Endothelial cell of umbilical vein (primary cell): Measurements from ENCODE around the gene TYW5. TPM values are rescaled to one million over a fixed set of nuclear protein-coding genes. Genes with fewer than 3 reads are reported as not detected.

Experiments used
- Bru-seq: library from RNA; stranded (reverse); fragments of 400-500 nt; gene quantifications from one replicate; lab custom pipeline; 2021; lab: Mats Ljungman, UMichigan
- BruChase-seq, 2 experiments: library from RNA; stranded (reverse); fragments of 400-500 nt; gene quantifications; one replicate each; lab custom pipeline; 2021; lab: Mats Ljungman, UMichigan
- BruUV-seq: library from RNA; stranded (reverse); fragments of 400-500 nt; replicated peaks from 2 replicates; lab custom pipeline; 2021; lab: Mats Ljungman, UMichigan
- CTCF ChIA-PET: fragments of 300-600, 350-600 bp; sonication (Branson Sonifier 250); formaldehyde crosslinking; loops from one replicate; lab custom pipeline; 2021; ENCODE audit warnings: antibody characterized with exemption, inconsistent platforms; lab: Charles Lee
- POLR2A ChIA-PET: fragments of 300-600, 350-600 bp; sonication (Branson Sonifier 250); formaldehyde crosslinking; loops from one replicate; lab custom pipeline; 2021; ENCODE audit warnings: antibody characterized with exemption, inconsistent platforms; lab: Charles Lee
- DNase-seq: peaks from one replicate; pipeline ENCODE4 v3.0.0-alpha.2; 2011; ENCODE audit warnings: low read depth, low spot score
- FAIRE-seq: peaks from 2 replicates; lab custom pipeline; 2011; peaks lifted over from hg19 to GRCh38; lab: Jason Lieb, UNC
- H2AFZ ChIP-seq: 2 replicates; pipeline ENCODE4 v1.6.0; 2012; ENCODE audit warnings: low read depth, low read length, control low read depth, inconsistent platforms
- H3K27ac ChIP-seq: 2 replicates; pipeline ENCODE4 v1.5.1; 2011; ENCODE audit warnings: low read depth, mild to moderate bottlenecking, control low read depth, low read length, moderate library complexity; ENCODE audit not compliant: insufficient read depth
- H3K27me3 ChIP-seq, 2 experiments: 2 replicates each; pipeline versions ENCODE4 v1.6.0 to v1.6.1; 2011; ENCODE audit warnings: low read length in 2 of 2, mixed read lengths in 1 of 2; ENCODE audit not compliant: control insufficient read depth in 2 of 2, insufficient read depth in 2 of 2
- H3K36me3 ChIP-seq, 2 experiments: 2 replicates in 1 of 2; 3 replicates in 1 of 2; pipeline ENCODE4 v1.5.1; 2011; ENCODE audit warnings: low read length in 2 of 2, mild to moderate bottlenecking in 1 of 2, moderate library complexity in 1 of 2; ENCODE audit not compliant: control insufficient read depth in 2 of 2, insufficient read depth in 2 of 2; ENCODE audit errors: extremely low read depth in 1 of 2
- H3K4me1 ChIP-seq: 3 replicates; pipeline ENCODE4 v1.5.1; 2011; ENCODE audit warnings: mild to moderate bottlenecking, low read length; ENCODE audit not compliant: control insufficient read depth, insufficient read depth; ENCODE audit errors: extremely low read depth
- H3K4me2 ChIP-seq: 2 replicates; pipeline ENCODE4 v1.6.1; 2011; ENCODE audit warnings: low read length, control low read depth, mixed read lengths; ENCODE audit not compliant: insufficient read depth
- H3K4me3 ChIP-seq, 3 experiments: fragments of 200-600 bp in 1 of 3; sonication (generic), shearing (Covaris generic) in 1 of 3; replicated peaks in 1 of 3; 2 replicates each; pipeline ENCODE4 v1.5.1; 2011 to 2016; ENCODE audit warnings: control low read depth in 3 of 3, low read length in 3 of 3, mild to moderate bottlenecking in 2 of 3, inconsistent platforms in 1 of 3, low read depth in 1 of 3, moderate library complexity in 1 of 3; ENCODE audit not compliant: insufficient read depth in 1 of 3
- H3K79me2 ChIP-seq: 2 replicates; pipeline ENCODE4 v1.6.0; 2012; ENCODE audit warnings: low read length, inconsistent platforms; ENCODE audit not compliant: control insufficient read depth, insufficient read depth
- H3K9ac ChIP-seq: replicated peaks from 2 replicates; pipeline ENCODE3; 2011; ENCODE audit warnings: low read length, control low read depth; ENCODE audit not compliant: insufficient read depth; ENCODE audit errors: extremely low read depth
- H3K9me1 ChIP-seq: replicated peaks from 3 replicates; pipeline ENCODE4 v1.6.0; 2011; ENCODE audit warnings: mild to moderate bottlenecking, low read length; ENCODE audit not compliant: control insufficient read depth, insufficient read depth; ENCODE audit errors: extremely low read depth
- H3K9me3 ChIP-seq: replicated peaks from 2 replicates; pipeline ENCODE4 v1.5.1; 2012; ENCODE audit warnings: low read length, inconsistent platforms; ENCODE audit not compliant: control insufficient read depth, insufficient read depth
- H4K20me1 ChIP-seq: replicated peaks from 2 replicates; pipeline ENCODE3; 2011; ENCODE audit warnings: mild to moderate bottlenecking, low read length; ENCODE audit not compliant: control insufficient read depth, insufficient read depth; ENCODE audit errors: extremely low read depth
- CTCF ChIP-seq, 2 donors: IDR thresholded peaks; 1 replicate in 1 of 2; 2 replicates in 1 of 2; pipeline ENCODE4 v1.5.1; 2011; ENCODE audit warnings: low read length in 2 of 2, mild to moderate bottlenecking in 2 of 2, moderate library complexity in 2 of 2, control low read depth in 1 of 2, inconsistent platforms in 1 of 2, low read depth in 1 of 2; ENCODE audit not compliant: insufficient read depth in 1 of 2; ENCODE audit errors: extremely low read depth in 1 of 2
- EZH2 ChIP-seq: IDR thresholded peaks from 2 replicates; pipeline ENCODE4 v1.6.1; 2012; ENCODE audit warnings: borderline replicate concordance, low read depth, mild to moderate bottlenecking, moderate library complexity, low read length, inconsistent platforms; ENCODE audit not compliant: severe bottlenecking
- GATA2 ChIP-seq: IDR thresholded peaks from 2 replicates; pipeline ENCODE4 v1.7.0; 2011; ENCODE audit warnings: low read depth, mild to moderate bottlenecking, moderate library complexity, mixed read lengths, low read length; ENCODE audit not compliant: insufficient read length, insufficient read depth
- POLR2A ChIP-seq: IDR thresholded peaks from 2 replicates; pipeline ENCODE4 v1.6.1; 2012; ENCODE audit warnings: low read depth, mild to moderate bottlenecking, control low read depth, low read length
- POLR2AphosphoS5 ChIP-seq: IDR thresholded peaks from 2 replicates; pipeline ENCODE4 v1.6.1; 2012; ENCODE audit warnings: low read depth, mild to moderate bottlenecking, control low read depth, low read length, moderate library complexity; ENCODE audit not compliant: insufficient read depth
- dilution Hi-C: fragments of 300-500 bp; cut with MboI; formaldehyde crosslinking; loops from one replicate; pipeline ENCODE4 v1.15.0; 2019; ENCODE audit warnings: low sequenced_read_pairs; ENCODE audit not compliant: extremely low pct_ligation_motif_present
- intact Hi-C: fragments of 100-400 bp; cut with micrococcal nuclease; formaldehyde crosslinking; loops from one replicate; pipeline ENCODE4 v1.10.0; 2022
- long read RNA-seq: library from polyadenylated mRNA; stranded (forward); transcript quantifications from one replicate; pipeline ENCODE4 v2.0.0, GENCODE V29; 2021
- polyA minus RNA-seq, 3 experiments: library from RNA; depleted of rRNA, polyadenylated mRNA; stranded (reverse); fragments of >200 nt; gene quantifications; 1 replicate in 1 of 3; 2 replicates in 2 of 3; pipeline ENCODE4 v1.2.3, GENCODE V29; 2011
- polyA plus RNA-seq, 4 experiments: library from polyadenylated mRNA; depleted of rRNA in 3 of 4; stranded (reverse) in 3 of 4; unstranded in 1 of 4; fragments of >200 nt; gene quantifications; 2 replicates each; pipeline versions ENCODE4 v1.2.1 to v1.2.3, GENCODE V29; 2011 to 2012; ENCODE audit warnings: missing spikeins in 1 of 4
- total RNA-seq: library from RNA; stranded (reverse); gene quantifications from 2 replicates; pipeline ENCODE4 v1.2.3, GENCODE V29; 2021

TYW5 gene
- total RNA-seq, result 8.5 and 8.9 TPM in 2 replicates
- 1.7 and 2.6 TPM in 2 replicates for polyA plus RNA-seq
- 2.3 and 2.8 TPM in 2 replicates for polyA plus RNA-seq (2011; cell fraction: cytosol; rRNA removed)
- polyA plus RNA-seq (2011; cell fraction: nucleus; rRNA removed), result 9.7 and 12.6 TPM in 2 replicates
- 6.6 and 6.9 TPM in 2 replicates for polyA plus RNA-seq (2012)
- 3.2 and 4.4 TPM in 2 replicates for polyA minus RNA-seq
- polyA minus RNA-seq (2011; cell fraction: cytosol; rRNA and poly(A)+ RNA removed), result 1.4 TPM
- 9.4 and 13.2 TPM in 2 replicates for polyA minus RNA-seq (2011; cell fraction: nucleus; rRNA and poly(A)+ RNA removed)
- Bru-seq, nascent RNA, result percentile 84 among the genes with signal in this experiment
- BruChase-seq, experiment 1, labeled RNA remaining after a 6-hour chase, result percentile 65 among the genes with signal in this experiment
- percentile 87 among the genes with signal in this experiment for BruChase-seq, experiment 2, labeled RNA remaining after a 2-hour chase
- long read RNA-seq, full-length matches to known transcripts, result 4 of 15 reads
- long read RNA-seq, partial matches to known transcripts, result 5 of 15 reads
- long read RNA-seq, other reads (novel, unspliced or antisense), result 6 of 15 reads

DNA sequence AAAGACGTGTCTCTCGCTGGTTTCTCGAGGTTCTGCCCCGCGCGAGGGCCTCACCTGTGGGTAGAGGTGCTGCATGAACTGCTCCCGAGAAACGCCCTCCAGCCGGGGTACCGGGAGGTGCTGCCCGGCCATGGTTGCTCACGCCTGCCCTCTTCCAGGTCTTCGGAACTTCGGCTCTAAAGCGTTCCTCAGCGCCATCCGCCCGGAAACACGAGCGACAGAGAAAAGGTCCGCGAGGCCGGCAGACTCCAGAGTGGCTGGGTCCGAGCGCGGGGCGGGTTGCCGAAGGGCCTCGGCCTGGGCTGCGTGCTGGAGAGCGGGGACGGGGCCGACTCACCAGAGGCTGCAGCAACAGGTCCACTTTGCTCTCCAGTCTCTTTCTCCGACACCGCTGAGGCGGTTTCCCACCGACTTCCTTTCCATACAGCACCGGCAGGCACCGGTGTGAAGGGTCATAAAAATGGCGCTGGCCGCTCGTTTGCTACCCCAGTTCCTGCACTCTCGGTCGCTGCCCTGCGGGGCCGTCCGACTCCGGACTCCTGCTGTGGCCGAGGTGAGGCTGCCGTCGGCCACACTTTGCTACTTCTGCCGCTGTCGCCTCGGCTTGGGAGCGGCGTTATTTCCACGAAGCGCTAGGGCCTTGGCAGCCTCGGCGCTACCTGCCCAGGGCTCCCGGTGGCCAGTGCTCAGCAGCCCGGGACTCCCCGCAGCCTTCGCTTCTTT is at the start of gene TYW5, which contains the start of gene MAIP1:
Gene TYW5, minus strand, starts transcription at position 153 of the 723 bp plus-strand sequence. Its CDS starts 21 bp downstream, at position 132.
Gene MAIP1, plus strand, starts transcription at position 244 of the 723 bp plus-strand sequence. Its CDS starts 217 bp downstream, at position 461.
- peak within 1 kb of the TSS; percentile 97 for H3K4me2 ChIP-seq
- peaks cover 67% of the 10 kb centered on the region for H3K79me2 ChIP-seq
- CTCF ChIA-PET, result no interaction called here
- BruUV-seq, result no TSS peak
- H3K36me3 ChIP-seq, result peaks cover under 1 to 6% of the 10 kb centered on the region in 2 experiments
- H3K27ac ChIP-seq, result peak within 1 kb of the TSS; percentile 73
- POLR2A ChIA-PET, result no interaction called here
- intact Hi-C loops, result loop anchor here (1.0 kb wide), 1 partner anchor 44 kb away; the partner anchor contains the start of gene C2orf69
- peak within 1 kb of the TSS; percentile 98 for H2AFZ ChIP-seq
- no peaks in the 10 kb centered on the region for H3K27me3 ChIP-seq
- TF ChIP-seq EZH2, result no peak
- TF ChIP-seq CTCF (IDR thresholded peaks at IDR 0.05; ENCODE audit: extremely low read depth in 1 of 2, insufficient read depth in 1 of 2, low read depth in 1 of 2, low read length in 2 of 2), result peak in 1 of 2 donors; percentile 40
- TF ChIP-seq POLR2AphosphoS5, result peak; percentile 86
- peak; percentile 95 for TF ChIP-seq POLR2A
- no peak for TF ChIP-seq GATA2
- H3K9ac ChIP-seq, result peak within 1 kb of the TSS; percentile 85
- H3K9me1 ChIP-seq, result no peaks in the 10 kb centered on the region
- no peaks in the 10 kb centered on the region for H3K9me3 ChIP-seq
- DNase-seq (peak; percentile 86), FAIRE-seq (peak; percentile 56)
- H3K4me3 ChIP-seq, result peak within 1 kb of the TSS; percentile 93 to 99 (median 99)
- peaks cover 18% of the 10 kb centered on the region for H3K4me1 ChIP-seq
- no peaks in the 10 kb centered on the region for H4K20me1 ChIP-seq
- dilution Hi-C loops, result no loop called here
